K562 (cell line): Measurements from ENCODE around the gene HRH1. TPM values are rescaled to one million over a fixed set of nuclear protein-coding genes. Genes with fewer than 3 reads are reported as not detected.

Source experiments
- ATAC-seq: fragments of 200-7000 bp; cut with Tn5 transposase; 3 replicates; pipeline ENCODE4 v1.9.1; 2020; ENCODE audit warnings: moderate library complexity
- BruUV-seq: library from RNA; stranded (reverse); fragments of 400-500 nt; replicated peaks from 2 replicates; lab custom pipeline; 2021; lab: Mats Ljungman, UMichigan
- CTCF ChIA-PET: fragments of 300-600 bp; formaldehyde crosslinking; extraction: SDS; loops from one replicate; lab custom pipeline; 2021; ENCODE audit warnings: low intra/inter-chr PET ratio; lab: Yijun Ruan, JAX
- POLR2A ChIA-PET: fragments of 300-600, 350-650 bp; sonication (Branson Sonifier 250); formaldehyde crosslinking; extraction: SDS; loops from one replicate; lab custom pipeline; 2021; ENCODE audit warnings: antibody characterized with exemption, inconsistent platforms; lab: Yijun Ruan, JAX
- DNase-seq, 4 experiments: peaks; one replicate each; pipeline versions ENCODE4 v3.0.0 to v3.0.0-alpha.2; 2011 to 2018; ENCODE audit warnings: low spot score in 3 of 4, mixed read lengths in 3 of 4; ENCODE audit errors: extremely low read depth in 1 of 4
- FAIRE-seq: peaks from 2 replicates; lab custom pipeline; 2011; peaks lifted over from hg19 to GRCh38; lab: Jason Lieb, UNC
- H2AFZ ChIP-seq: 2 replicates; pipeline ENCODE4 v1.6.0; 2011; ENCODE audit warnings: low read depth, low read length, control low read depth, inconsistent platforms
- H3K27ac ChIP-seq: fragments of 200-600 bp; 3 replicates; pipeline ENCODE4 v1.8.0; 2011; ENCODE audit warnings: low read depth, mild to moderate bottlenecking, control low read depth, inconsistent platforms, low read length, moderate library complexity, mixed read lengths; ENCODE audit errors: extremely low read depth
- H3K27me3 ChIP-seq, 2 experiments: fragments of 300-600 bp in 1 of 2; 2 replicates in 1 of 2; 3 replicates in 1 of 2; pipeline versions ENCODE4 v1.6.0 to v1.8.0; 2011; ENCODE audit warnings: inconsistent platforms in 2 of 2, low read length in 2 of 2, mild to moderate bottlenecking in 1 of 2, mixed read lengths in 1 of 2, moderate library complexity in 1 of 2; ENCODE audit not compliant: control insufficient read depth in 2 of 2, insufficient read depth in 2 of 2
- H3K36me3 ChIP-seq: fragments of 300-600 bp; 3 replicates; pipeline ENCODE4 v1.8.0; 2011; ENCODE audit warnings: mild to moderate bottlenecking, low read length, inconsistent platforms; ENCODE audit not compliant: control insufficient read depth, insufficient read depth
- H3K4me1 ChIP-seq, 2 experiments: fragments of 200-600 bp in 1 of 2; replicated peaks in 1 of 2; 2 replicates in 1 of 2; 3 replicates in 1 of 2; pipeline versions ENCODE4 v1.5.1 to v1.8.0; 2011; ENCODE audit warnings: inconsistent platforms in 2 of 2, low read length in 2 of 2, mild to moderate bottlenecking in 1 of 2, mixed read lengths in 1 of 2, moderate library complexity in 1 of 2; ENCODE audit not compliant: control insufficient read depth in 2 of 2, insufficient read depth in 2 of 2
- H3K4me2 ChIP-seq: 2 replicates; pipeline ENCODE4 v1.6.1; 2011; ENCODE audit warnings: low read length, control low read depth, inconsistent platforms, mixed read lengths; ENCODE audit not compliant: insufficient read depth
- H3K4me3 ChIP-seq: fragments of 200-600 bp; sonication (generic), shearing (Covaris generic); 2 replicates; pipeline ENCODE4 v1.5.1; 2016; ENCODE audit warnings: control low read depth, inconsistent platforms
- H3K79me2 ChIP-seq: fragments of 200-600 bp; 3 replicates; pipeline ENCODE4 v1.8.0; 2011; ENCODE audit warnings: low read length, inconsistent platforms; ENCODE audit not compliant: control insufficient read depth, insufficient read depth
- H3K9ac ChIP-seq, 2 experiments: 2 replicates each; pipeline versions ENCODE4 v1.6.0 to v1.6.1; 2011; ENCODE audit warnings: low read depth in 2 of 2, low read length in 2 of 2, control low read depth in 1 of 2, inconsistent platforms in 1 of 2, mild to moderate bottlenecking in 1 of 2, mixed read lengths in 1 of 2; ENCODE audit not compliant: insufficient read depth in 1 of 2
- H3K9me1 ChIP-seq: one replicate; pipeline ENCODE4 v1.6.0; 2011; ENCODE audit warnings: inconsistent platforms, mild to moderate bottlenecking, low read length, moderate library complexity; ENCODE audit not compliant: control insufficient read depth, insufficient read depth
- H3K9me3 ChIP-seq: replicated peaks from 2 replicates; pipeline ENCODE4 v1.5.1; 2011; ENCODE audit warnings: low read depth, low read length, inconsistent platforms; ENCODE audit not compliant: control insufficient read depth, insufficient read depth
- H4K20me1 ChIP-seq: replicated peaks from 2 replicates; pipeline ENCODE4 v1.6.1; 2011; ENCODE audit warnings: low read length, inconsistent platforms, mixed read lengths; ENCODE audit not compliant: control insufficient read depth, insufficient read depth
- E2F3 ChIP-seq: fragments of 250-450 bp; sonication (Bioruptor Pico); IDR thresholded peaks from 2 replicates; pipeline ENCODE4 v1.4.0; 2020; ENCODE audit warnings: mild to moderate bottlenecking
- FOSL1 ChIP-seq: fragments of 200-800 bp; sonication (Bioruptor generic); conservative IDR thresholded peaks from 2 replicates; pipeline ENCODE4 v1.6.1; 2016; ENCODE audit warnings: missing genetic modification characterization, missing compliant biosample characterization
- FOXK2 ChIP-seq, 2 experiments: fragments of 450-650 bp; IDR thresholded peaks in 1 of 2; conservative IDR thresholded peaks in 1 of 2; 2 replicates each; pipeline ENCODE4 v1.6.1; 2016; ENCODE audit warnings: low read depth in 2 of 2, mild to moderate bottlenecking in 1 of 2
- MCM5 ChIP-seq: fragments of 450-650 bp; IDR thresholded peaks from 2 replicates; pipeline ENCODE4 v1.6.1; 2016; ENCODE audit warnings: low read depth
- ZNF253 ChIP-seq: fragments of 250-450 bp; sonication (Bioruptor Pico); conservative IDR thresholded peaks from 2 replicates; pipeline ENCODE4 v1.6.1; 2021; ENCODE audit warnings: mild to moderate bottlenecking
- WGBS: fragments of 100-300 bp; shearing (Covaris generic); methylation state at CpG from one replicate; pipeline ENCODE4 v1.1.6; 2016; ENCODE audit warnings: low coverage, mixed read lengths; ENCODE audit not compliant: insufficient coverage; ENCODE audit errors: missing lambda C conversion rate; 5-methylcytosine and 5-hydroxymethylcytosine counted together
- in situ Hi-C: fragments of 300-500 bp; cut with MboI; formaldehyde crosslinking; loops from 4 replicates; pipeline ENCODE4 v1.15.0; 2018; ENCODE audit warnings: inconsistent platforms, mixed read lengths
- intact Hi-C: fragments of 100-400 bp; cut with micrococcal nuclease; formaldehyde crosslinking; loops from 2 replicates; pipeline ENCODE4 v1.14.2; 2022
- polyA plus RNA-seq, 8 experiments: library from polyadenylated mRNA; depleted of rRNA in 4 of 8; stranded (reverse) in 5 of 8; unstranded in 3 of 8; fragments of >200 nt; fragmentation: Nextera tagmentation in 2 of 8; fragmentation: Illumina TruSeq in 1 of 8; extraction: Ambion mirVana in 2 of 8; extraction: Trizol in 1 of 8; gene quantifications; 2 replicates each; pipeline versions ENCODE4 v1.2.1 to v1.2.3, GENCODE V29; 2011 to 2014; ENCODE audit warnings: inconsistent platforms in 1 of 8, missing spikeins in 1 of 8
- total RNA-seq, 7 experiments: library from RNA; depleted of rRNA in 6 of 7; stranded (reverse); fragments of >200 nt in 6 of 7; fragmentation: Illumina TruSeq in 2 of 7; extraction: Trizol in 2 of 7; gene quantifications; 2 replicates each; pipeline versions ENCODE4 v1.2.1 to v1.2.3, GENCODE V29; 2011 to 2021; ENCODE audit warnings: low replicate concordance in 1 of 7
- TF ChIP-seq, protein P1 (sequence below): fragments of 450-650 bp; IDR thresholded peaks from 2 replicates; pipeline ENCODE4 v1.7.0; 2016; ENCODE audit warnings: borderline replicate concordance

Gene HRH1
- total and polyA plus RNA-seq, 9 of the 15 experiments (the other 6 are each of a cell fraction or from before 2014, with no cell fraction given) = 0.03 to 0.15 (median 0.06) TPM; not detected in 1

DNA sequence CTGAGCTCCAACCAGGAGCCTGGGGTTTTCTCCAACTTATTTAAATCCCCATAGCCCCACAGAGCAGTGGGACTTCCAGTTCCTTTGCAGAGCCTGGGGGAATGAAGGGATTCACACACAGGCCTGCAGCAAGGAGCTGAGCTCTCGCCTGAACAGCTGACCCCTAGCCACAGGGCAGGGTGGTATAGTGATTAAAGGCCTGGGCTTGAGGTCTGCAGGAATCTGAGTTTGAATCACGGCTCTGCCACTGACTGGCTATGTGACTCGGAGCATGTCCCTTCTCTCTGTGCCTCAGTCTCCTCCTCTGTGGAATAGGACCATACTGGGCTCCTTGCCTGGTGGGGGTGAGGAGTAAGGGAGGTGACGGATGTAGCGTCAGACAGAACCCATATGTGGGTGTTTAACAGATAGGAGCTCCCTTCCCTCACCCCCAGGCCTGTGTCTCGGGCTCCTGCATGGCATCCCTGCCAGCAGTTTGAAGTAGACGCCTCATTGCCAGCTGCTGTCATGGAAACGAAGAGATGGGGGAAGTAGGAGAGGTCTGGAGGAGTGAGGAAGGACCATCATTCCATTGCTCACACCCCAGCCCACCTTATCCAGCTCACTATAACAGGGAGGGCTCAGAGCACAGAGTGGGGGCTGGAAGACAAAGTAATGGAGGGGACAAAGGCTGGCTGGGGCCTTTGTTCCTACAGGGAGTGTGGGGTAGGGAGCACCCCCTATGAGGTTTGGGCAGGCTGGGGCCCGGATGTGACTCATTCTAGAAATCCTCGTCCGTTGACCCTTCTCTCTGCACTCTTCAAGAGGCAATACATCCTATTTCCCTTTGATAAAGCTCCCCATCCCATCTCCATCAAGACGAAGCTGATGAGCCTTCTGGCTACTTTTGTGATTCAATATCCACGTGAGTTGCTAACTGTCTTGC lies 14.8 kb downstream of the HRH1 start:
- Histone ChIP-seq H3K27ac (no peak overlapping the region), H3K4me3 (no peak overlapping the region), H3K9me1 (no peaks in the 10 kb centered on the region), H3K79me2 (no peaks in the 10 kb centered on the region), H3K27me3 (peaks cover 30 to 59% of the 10 kb centered on the region in 2 experiments), H3K9me3 (no peaks in the 10 kb centered on the region), H4K20me1 (peaks cover 7% of the 10 kb centered on the region; the same call in 1 of the 2 replicates), H2AFZ (no peak overlapping the region), H3K4me2 (no peak overlapping the region), H3K4me1 (no peaks in the 10 kb centered on the region), H3K36me3 (no peaks in the 10 kb centered on the region), H3K9ac (no peak overlapping the region)
- FAIRE-seq (no peak), DNase-seq (no peak), ATAC-seq (no peak)
- ChIA-PET CTCF (no interaction called here), POLR2A (interaction anchor here (1.0 to 1.6 kb wide), 2 partner anchors 11 to 17 kb away, joined by 3 read pairs; no protein-coding TSS in a partner anchor)
- WGBS = under 1% methylated on average over 13 of the region's 13 CpGs
- TF ChIP-seq, protein P1, sequence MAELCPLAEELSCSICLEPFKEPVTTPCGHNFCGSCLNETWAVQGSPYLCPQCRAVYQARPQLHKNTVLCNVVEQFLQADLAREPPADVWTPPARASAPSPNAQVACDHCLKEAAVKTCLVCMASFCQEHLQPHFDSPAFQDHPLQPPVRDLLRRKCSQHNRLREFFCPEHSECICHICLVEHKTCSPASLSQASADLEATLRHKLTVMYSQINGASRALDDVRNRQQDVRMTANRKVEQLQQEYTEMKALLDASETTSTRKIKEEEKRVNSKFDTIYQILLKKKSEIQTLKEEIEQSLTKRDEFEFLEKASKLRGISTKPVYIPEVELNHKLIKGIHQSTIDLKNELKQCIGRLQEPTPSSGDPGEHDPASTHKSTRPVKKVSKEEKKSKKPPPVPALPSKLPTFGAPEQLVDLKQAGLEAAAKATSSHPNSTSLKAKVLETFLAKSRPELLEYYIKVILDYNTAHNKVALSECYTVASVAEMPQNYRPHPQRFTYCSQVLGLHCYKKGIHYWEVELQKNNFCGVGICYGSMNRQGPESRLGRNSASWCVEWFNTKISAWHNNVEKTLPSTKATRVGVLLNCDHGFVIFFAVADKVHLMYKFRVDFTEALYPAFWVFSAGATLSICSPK = no peak
- no peak for TF ChIP-seq FOXK2 (conservative IDR thresholded peaks at IDR 0.05 in 1 of 2, IDR thresholded peaks at IDR 0.05 in 1 of 2; ENCODE audit: low read depth in 2 of 2)
- no peak for TF ChIP-seq E2F3 (CRISPR knock-in tag)
- no peak for TF ChIP-seq ZNF253
- TF ChIP-seq FOSL1 (tag) = 0 out of 2 replicates have a peak, but pooled peaks have one; percentile 18
- no peak for TF ChIP-seq MCM5
- intact Hi-C loops (no loop called here), in situ Hi-C loops (no loop called here)
- BruUV-seq = no TSS peak
